ENCODE measurements around the gene MOB4.
"Not testable (repeated sequence)": the region's sequence is repeated elsewhere in the genome, so short reads cannot be mapped to it uniquely, and the experiment has no call there.

MOB4 gene

GRCh38 chr2:197560146-197560665, 44.3 kb downstream of the MOB4 start:
- Histone ChIP-seq H3K27ac (ENCODE audit: low read length) (no peak overlapping the region), H3K36me3 (ENCODE audit: insufficient read depth, low read depth, low read length) (peaks cover 17% of the 10 kb centered on the region), H3K4me3 (ENCODE audit: low read length) (no peak overlapping the region), H3K9me3 (ENCODE audit: insufficient read depth, low read depth, low read length) (no peaks in the 10 kb centered on the region), H3K4me1 (ENCODE audit: insufficient read depth, low read length) (no peaks in the 10 kb centered on the region), H3K27me3 (ENCODE audit: insufficient read depth, low read length) (no peaks in the 10 kb centered on the region), H3K9ac (ENCODE audit: low read depth, low read length) (no peak overlapping the region)

- no peaks in the 10 kb centered on the region for H3K27me3 ChIP-seq (ENCODE audit: insufficient read depth, low read length)
- H3K36me3 ChIP-seq (ENCODE audit: insufficient read depth, low read depth, low read length): peaks cover 13% of the 10 kb centered on the region; the same call in 1 of the 2 replicates
- H3K9ac ChIP-seq (ENCODE audit: low read depth, low read length): no peak overlapping the region
- peaks cover 30% of the 10 kb centered on the region for H3K9me3 ChIP-seq (ENCODE audit: insufficient read depth, low read depth, low read length)
- no peak overlapping the region for H3K27ac ChIP-seq (ENCODE audit: low read length)
- peaks cover 4% of the 10 kb centered on the region; the same call in 1 of the 2 replicates for H3K4me1 ChIP-seq (ENCODE audit: insufficient read depth, low read length)
- H3K4me3 ChIP-seq (ENCODE audit: low read length): no peak overlapping the region
Measured at GRCh38 chr2:197571627-197572271, 55.9 kb downstream of the MOB4 start.

- Histone ChIP-seq H3K4me3 (ENCODE audit: low read length) (no peak overlapping the region), H3K4me1 (ENCODE audit: insufficient read depth, low read length) (peaks cover 18% of the 10 kb centered on the region; the same call in 1 of the 2 replicates)
Measured at GRCh38 chr2:197573608-197574007, 57.7 kb downstream of the MOB4 start.

GRCh38 chr2:197575987-197576386, 60.1 kb downstream of the MOB4 start:
- Histone ChIP-seq H3K4me1 (ENCODE audit: insufficient read depth, low read length) (peaks cover 18% of the 10 kb centered on the region; the same call in 1 of the 2 replicates), H3K27me3 (ENCODE audit: insufficient read depth, low read length) (no peaks in the 10 kb centered on the region), H3K4me3 (ENCODE audit: low read length) (no peak overlapping the region), H3K27ac (ENCODE audit: low read length) (no peak overlapping the region), H3K36me3 (ENCODE audit: insufficient read depth, low read depth, low read length) (peaks cover 13% of the 10 kb centered on the region; the same call in 1 of the 2 replicates), H3K9ac (ENCODE audit: low read depth, low read length) (no peak overlapping the region), H3K9me3 (ENCODE audit: insufficient read depth, low read depth, low read length) (peaks cover 30% of the 10 kb centered on the region)

More at GRCh38 chr2:197573608-197574007, 57.7 kb downstream of the MOB4 start:
- H3K9ac ChIP-seq (ENCODE audit: low read depth, low read length): no peak overlapping the region
- no peaks in the 10 kb centered on the region for H3K27me3 ChIP-seq (ENCODE audit: insufficient read depth, low read length)
- H3K9me3 ChIP-seq (ENCODE audit: insufficient read depth, low read depth, low read length): peaks cover 30% of the 10 kb centered on the region
- H3K36me3 ChIP-seq (ENCODE audit: insufficient read depth, low read depth, low read length): peaks cover 13% of the 10 kb centered on the region; the same call in 1 of the 2 replicates
- no peak overlapping the region for H3K27ac ChIP-seq (ENCODE audit: low read length)

GRCh38 chr2:197576631-197577030, 60.8 kb downstream of the MOB4 start:
- H3K4me3 ChIP-seq (ENCODE audit: low read length): no peak overlapping the region
- peaks cover 18% of the 10 kb centered on the region; the same call in 1 of the 2 replicates for H3K4me1 ChIP-seq (ENCODE audit: insufficient read depth, low read length)
- peaks cover 30% of the 10 kb centered on the region for H3K9me3 ChIP-seq (ENCODE audit: insufficient read depth, low read depth, low read length)
- no peak overlapping the region for H3K27ac ChIP-seq (ENCODE audit: low read length)
- no peaks in the 10 kb centered on the region for H3K27me3 ChIP-seq (ENCODE audit: insufficient read depth, low read length)
- H3K36me3 ChIP-seq (ENCODE audit: insufficient read depth, low read depth, low read length): peaks cover 13% of the 10 kb centered on the region; the same call in 1 of the 2 replicates
- peak overlapping the region; percentile 29; the same call in 1 of the 2 replicates for H3K9ac ChIP-seq (ENCODE audit: low read depth, low read length)

GRCh38 chr2:197577446-197577845, 61.6 kb downstream of the MOB4 start:
- no peak overlapping the region for H3K27ac ChIP-seq (ENCODE audit: low read length)

DNA sequence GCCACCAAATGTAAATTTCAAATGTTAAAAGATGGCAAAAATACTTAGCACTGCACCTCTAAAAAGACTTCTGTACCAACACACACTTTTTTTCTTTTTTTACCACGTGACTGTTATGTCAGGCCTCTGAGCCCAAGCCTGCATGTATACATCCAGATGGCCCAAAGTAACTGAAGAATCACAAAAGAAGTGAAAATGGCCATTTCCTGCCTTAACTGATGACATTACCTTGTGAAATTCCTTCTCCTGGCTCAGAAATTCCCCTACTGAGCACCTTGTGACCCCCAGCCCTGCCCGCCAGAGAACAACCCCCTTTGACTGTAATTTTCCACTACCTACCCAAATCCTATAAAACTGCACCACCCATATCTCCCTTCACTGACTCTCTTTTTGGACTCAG, 62.4 kb downstream of the MOB4 start:
- Histone ChIP-seq H3K27ac (ENCODE audit: low read length) (peak overlapping the region; percentile 62), H3K4me1 (ENCODE audit: insufficient read depth, low read length) (peaks cover 18% of the 10 kb centered on the region; the same call in 1 of the 2 replicates), H3K9me3 (ENCODE audit: insufficient read depth, low read depth, low read length) (peaks cover 21% of the 10 kb centered on the region)
- not testable (repeated sequence) for H3K27me3 ChIP-seq (ENCODE audit: insufficient read depth, low read length); H3K36me3 ChIP-seq (ENCODE audit: insufficient read depth, low read depth, low read length); H3K4me3 ChIP-seq (ENCODE audit: low read length); H3K9ac ChIP-seq (ENCODE audit: low read depth, low read length)

More at GRCh38 chr2:197577446-197577845, 61.6 kb downstream of the MOB4 start:
- Histone ChIP-seq H3K9me3 (ENCODE audit: insufficient read depth, low read depth, low read length) (peaks cover 25% of the 10 kb centered on the region), H3K27me3 (ENCODE audit: insufficient read depth, low read length) (no peaks in the 10 kb centered on the region), H3K36me3 (ENCODE audit: insufficient read depth, low read depth, low read length) (peaks cover 7% of the 10 kb centered on the region; the same call in 1 of the 2 replicates), H3K9ac (ENCODE audit: low read depth, low read length) (no peak overlapping the region; the same call in 1 of the 2 replicates), H3K4me3 (ENCODE audit: low read length) (no peak overlapping the region), H3K4me1 (ENCODE audit: insufficient read depth, low read length) (peaks cover 18% of the 10 kb centered on the region; the same call in 1 of the 2 replicates)

GRCh38 chr2:197580166-197580565, 64.3 kb downstream of the MOB4 start:
- peaks cover 18% of the 10 kb centered on the region; the same call in 1 of the 2 replicates for H3K4me1 ChIP-seq (ENCODE audit: insufficient read depth, low read length)
- not testable (repeated sequence) for H3K27me3 ChIP-seq (ENCODE audit: insufficient read depth, low read length); H3K27ac ChIP-seq (ENCODE audit: low read length); H3K4me3 ChIP-seq (ENCODE audit: low read length); H3K9me3 ChIP-seq (ENCODE audit: insufficient read depth, low read depth, low read length); H3K9ac ChIP-seq (ENCODE audit: low read depth, low read length); H3K36me3 ChIP-seq (ENCODE audit: insufficient read depth, low read depth, low read length)

DNA sequence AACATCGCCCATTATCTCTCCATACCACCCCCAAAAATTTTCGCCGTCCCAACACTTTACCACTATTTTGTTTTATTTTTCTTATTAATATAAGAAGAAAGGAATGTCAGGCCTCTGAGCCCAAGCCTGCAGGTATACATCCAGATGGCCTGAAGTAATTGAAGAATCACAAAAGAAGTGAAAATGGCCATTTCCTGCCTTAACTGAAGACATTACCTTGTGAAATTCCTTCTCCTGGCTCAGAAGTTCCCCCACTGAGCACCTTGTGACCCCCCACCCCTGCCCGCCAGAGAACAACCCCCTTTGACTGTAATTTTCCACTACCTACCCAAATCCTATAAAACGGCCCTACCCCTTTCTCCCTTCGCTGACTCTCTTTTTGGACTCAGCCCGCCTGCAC, 71.4 kb downstream of the MOB4 start:
- not testable (repeated sequence) for H3K9me3 ChIP-seq (ENCODE audit: insufficient read depth, low read depth, low read length); H3K27me3 ChIP-seq (ENCODE audit: insufficient read depth, low read length); H3K36me3 ChIP-seq (ENCODE audit: insufficient read depth, low read depth, low read length); H3K4me3 ChIP-seq (ENCODE audit: low read length)
- peak overlapping the region; percentile 76; the same call in 1 of the 2 replicates for H3K9ac ChIP-seq (ENCODE audit: low read depth, low read length)
- H3K27ac ChIP-seq (ENCODE audit: low read length): peak overlapping the region; percentile 76
- peaks cover 23% of the 10 kb centered on the region; the same call in 1 of the 2 replicates for H3K4me1 ChIP-seq (ENCODE audit: insufficient read depth, low read length)

DNA sequence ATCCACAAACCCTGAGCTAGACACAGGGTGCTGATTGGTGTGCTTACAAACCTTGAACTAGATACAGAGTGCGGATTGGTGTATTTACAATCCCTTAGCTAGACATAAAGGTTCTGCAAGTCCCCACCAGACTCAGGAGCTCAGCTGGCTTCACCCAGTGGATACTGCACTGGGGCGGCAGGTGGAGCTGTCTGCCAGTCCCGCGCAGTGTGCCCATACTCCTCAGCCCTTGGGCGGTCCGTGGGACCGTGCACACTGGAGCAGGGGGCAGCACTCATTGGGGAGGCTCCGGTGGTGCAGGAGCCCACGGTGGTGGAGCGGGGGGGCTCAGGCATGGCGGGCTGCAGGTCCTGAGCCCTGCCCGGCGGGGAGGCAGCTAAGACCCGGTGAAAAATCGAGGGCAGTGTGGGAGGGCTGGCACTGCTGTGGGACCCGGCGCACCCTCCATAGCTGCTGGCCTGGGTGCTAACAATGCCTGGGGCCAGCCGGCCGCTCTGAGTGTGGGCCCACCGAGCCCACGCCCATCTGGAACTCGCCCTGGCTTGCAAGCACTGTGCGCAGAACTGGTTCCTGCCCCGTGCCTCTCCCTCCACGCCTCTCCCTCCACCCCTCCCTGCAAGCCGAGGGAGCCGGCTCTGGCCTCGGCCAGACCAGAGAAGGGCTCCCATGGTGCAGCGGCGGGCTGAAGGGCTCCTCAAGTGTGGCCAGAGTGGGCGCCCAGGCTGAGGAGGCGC, 75.6 kb downstream of the MOB4 start:
- peaks cover 21% of the 10 kb centered on the region; the same call in 1 of the 2 replicates for H3K4me1 ChIP-seq (ENCODE audit: insufficient read depth, low read length)
- no peak overlapping the region for H3K9ac ChIP-seq (ENCODE audit: low read depth, low read length)
- no peak overlapping the region for H3K27ac ChIP-seq (ENCODE audit: low read length)
- no peak overlapping the region for H3K4me3 ChIP-seq (ENCODE audit: low read length)
- no peaks in the 10 kb centered on the region for H3K27me3 ChIP-seq (ENCODE audit: insufficient read depth, low read length)
- H3K9me3 ChIP-seq (ENCODE audit: insufficient read depth, low read depth, low read length): peaks cover 7% of the 10 kb centered on the region; the same call in 1 of the 2 replicates
- H3K36me3 ChIP-seq (ENCODE audit: insufficient read depth, low read depth, low read length): no peaks in the 10 kb centered on the region

GRCh38 chr2:197596766-197597165, 80.9 kb downstream of the MOB4 start:
- Histone ChIP-seq H3K36me3 (ENCODE audit: insufficient read depth, low read depth, low read length) (no peaks in the 10 kb centered on the region), H3K4me3 (ENCODE audit: low read length) (no peak overlapping the region), H3K9me3 (ENCODE audit: insufficient read depth, low read depth, low read length) (no peaks in the 10 kb centered on the region), H3K9ac (ENCODE audit: low read depth, low read length) (peak overlapping the region; percentile 13; the same call in 1 of the 2 replicates), H3K27ac (ENCODE audit: low read length) (no peak overlapping the region), H3K27me3 (ENCODE audit: insufficient read depth, low read length) (no peaks in the 10 kb centered on the region), H3K4me1 (ENCODE audit: insufficient read depth, low read length) (peaks cover 16% of the 10 kb centered on the region; the same call in 1 of the 2 replicates)
